Heart right ventricle (tissue), 16 donors: ENCODE results near the gene NAA38. TPM values are rescaled to one million over a fixed set of nuclear protein-coding genes. Genes with fewer than 3 reads are reported as not detected.

Experiments
- ATAC-seq, 8 donors: fragments of 200-7000 bp; cut with Tn5 transposase; one replicate each; pipeline ENCODE4 v1.9.1; 2020; ENCODE audit warnings: mild to moderate bottlenecking in 8 of 8, moderate library complexity in 8 of 8, moderate number of reproducible peaks in 1 of 8
- DNase-seq, 2 donors: peaks; one replicate each; pipeline ENCODE4 v3.0.0-alpha.2; 2020
- H3K27ac ChIP-seq, 10 donors: fragments of 200-600 bp; sonication (generic) in 2 of 10; one replicate each; pipeline versions ENCODE4 v1.5.0 to v1.8.0; 2020 to 2022; ENCODE audit warnings: mild to moderate bottlenecking in 3 of 10
- H3K27me3 ChIP-seq, 7 donors: fragments of 200-600 bp; one replicate each; pipeline ENCODE4 v1.8.0; 2021 to 2022; ENCODE audit warnings: mild to moderate bottlenecking in 2 of 7
- H3K36me3 ChIP-seq, 9 donors: fragments of 200-600 bp; sonication (generic) in 1 of 9; one replicate each; pipeline versions ENCODE4 v1.5.0 to v1.8.0; 2020 to 2022; ENCODE audit warnings: mild to moderate bottlenecking in 2 of 9
- H3K4me1 ChIP-seq, 9 donors: fragments of 200-600 bp; sonication (generic) in 1 of 9; one replicate each; pipeline versions ENCODE4 v1.5.0 to v1.8.0; 2020 to 2022; ENCODE audit warnings: mild to moderate bottlenecking in 4 of 9
- H3K4me3 ChIP-seq, 10 donors: fragments of 200-600 bp; sonication (generic) in 2 of 10; one replicate each; pipeline versions ENCODE4 v1.5.0 to v1.8.0; 2020 to 2022; ENCODE audit warnings: mild to moderate bottlenecking in 7 of 10, moderate library complexity in 2 of 10
- H3K9me3 ChIP-seq, 11 donors: fragments of 200-600 bp in 10 of 11; sonication (generic) in 2 of 11; one replicate each; pipeline versions ENCODE4 v1.5.0 to v1.8.0; 2013 to 2022; ENCODE audit warnings: mild to moderate bottlenecking in 2 of 11, control low read depth in 1 of 11, moderate library complexity in 1 of 11
- WGBS, 2 donors: extraction: QIAGEN DNeasy Blood & Tissue Kit; methylation state at CpG; one replicate each; pipeline ENCODE4 v1.1.7; 2013; ENCODE audit warnings: inconsistent platforms in 1 of 2; 5-methylcytosine and 5-hydroxymethylcytosine counted together
- intact Hi-C, 10 donors: fragments of 100-400 bp; cut with DNase I; formaldehyde crosslinking; loops; one replicate each; pipeline versions ENCODE4 v1.11.1 to v1.14.2; 2022
- polyA plus RNA-seq, 2 donors: library from polyadenylated mRNA; stranded (reverse); fragments of 200-250 nt; gene quantifications; one replicate each; pipeline ENCODE4 v1.2.3, GENCODE V29; 2013
- total RNA-seq, 10 donors: library from RNA; stranded (reverse); fragmentation: NEBNext Ultra II Directional in 3 of 10; extraction: Animal tissue kit (Norgen Biotek cat#: 25700) in 3 of 10; gene quantifications; one replicate each; pipeline versions ENCODE4 v1.2.1 to v1.2.4, GENCODE V29; 2021 to 2023
- TF ChIP-seq, protein P1 (sequence below), 9 donors: fragments of 200-600 bp; sonication (generic) in 2 of 9; IDR thresholded peaks; one replicate each; pipeline versions ENCODE4 v1.5.0 to v1.8.0; 2021 to 2022; ENCODE audit warnings: antibody characterized with exemption in 9 of 9, mild to moderate bottlenecking in 5 of 9, moderate library complexity in 1 of 9
- donor health status: Arrhythmogenic right ventricular cardiomyopathy.
- donor health status: ischemic (EF 13 %, LVEDD 7.1; RV severe dilation, severe dysfunction).
- donor health status: healthy with polysubstance abuse.
- donor health status: DM: no; HTN: yes; CAD: no.
- donor health status: DM: no; HTN: no; CAD: no.
- donor health status: ischemic (EF 25% LVEDD 6.9; RV normal size, moderate dysfunction).
- donor health status: ischemic (EF 25% LVEDD 5.7; RV mildly dilated, moderate dysfunction).
- donor health status: healthy.
- donor health status: DM: yes; HTN: yes; CAD: no.
- donor health status: Ischemic cardiomyopathy.
- donor health status: ischemic (EF 35%, LVEDD 5.7; RV mildly dilated, moderate dysfunction).
- donor health status: nonischemic (EF 11% LVEDD 7.7; RV severe dilation, severe dysfunction).
- donor health status: DM: yes; HTN: yes; CAD: no.
- donor health status: PGD.
- donor health status: ischemic (EF 29% LVEDD 5.4; RV normal size, mild dysfunction).
- donor health status: nonischemic (EF 23%, LVEDD 6.1; RV moderate dilation, normal function).

NAA38 gene
- total and polyA plus RNA-seq, 12 donors = 59.2 to 167 (median 75.2) TPM

DNA sequence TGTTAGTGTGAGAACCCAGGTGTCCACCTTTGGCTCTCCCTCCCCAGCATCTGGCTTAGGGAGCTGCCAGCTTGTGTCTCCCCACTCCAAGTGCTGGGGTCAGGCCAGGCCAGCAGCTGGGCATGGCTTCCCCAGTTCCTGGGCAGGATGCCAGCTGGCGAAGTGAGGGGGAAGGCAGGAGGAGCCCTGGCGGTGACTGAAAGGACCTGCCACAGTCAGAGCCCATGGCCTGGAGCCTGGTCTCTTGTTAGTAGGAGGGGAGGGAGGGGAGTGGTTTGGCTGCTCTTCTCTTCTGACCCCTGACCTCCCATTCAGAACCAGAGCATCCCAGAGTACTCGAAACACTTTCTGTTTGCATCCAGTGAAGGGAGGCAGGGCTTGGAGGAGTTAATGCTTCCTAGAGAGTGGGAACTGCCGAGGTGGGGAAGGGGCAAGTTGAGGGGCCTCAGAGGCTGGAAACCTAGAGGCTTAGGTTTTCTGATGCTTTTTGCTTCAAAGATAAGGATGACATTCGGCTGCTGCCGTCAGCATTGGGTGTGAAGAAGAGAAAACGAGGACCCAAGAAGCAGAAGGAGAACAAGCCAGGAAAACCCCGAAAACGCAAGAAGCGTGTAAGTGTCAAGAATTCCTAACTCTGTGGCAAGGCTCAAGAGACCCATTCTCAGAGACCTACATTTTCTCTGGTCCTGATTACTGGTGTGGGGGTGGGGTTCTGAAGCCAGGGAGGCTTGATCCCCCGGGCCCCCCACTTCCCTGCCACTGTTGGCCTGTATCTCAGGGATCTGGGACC lies 32.0 kb upstream of the NAA38 start:
- Histone ChIP-seq H3K4me1 (peaks cover 19 to 52% (median 49%) of the 10 kb centered on the region in 9 donors), H3K27ac (peak overlapping the region; percentile 72 to 98 (median 92)), H3K36me3 (peaks cover 0 to 48% (median 7%) of the 10 kb centered on the region in 9 donors), H3K9me3 (no peaks in the 10 kb centered on the region), H3K27me3 (no peaks in the 10 kb centered on the region), H3K4me3 (peak overlapping the region in 7 of 10 donors; percentile 25 to 96 (median 77))
- WGBS, 2 donors = 21 to 24% methylated on average over 11 of the region's 11 CpGs
- peak; percentile 96 to 98 for DNase-seq
- intact Hi-C loops = loop anchor here in 3 of 10 donors (2.0 to 5.0 kb wide), 5 partner anchors 25 to 67 kb away; partner anchors contain the start of genes CNTROB (in 1 of the 3), KDM6B (in 1 of the 3) and TRAPPC1 (in 1 of the 3)
- ATAC-seq = peak; percentile 66 to 94 (median 83)
- TF ChIP-seq, protein P1, sequence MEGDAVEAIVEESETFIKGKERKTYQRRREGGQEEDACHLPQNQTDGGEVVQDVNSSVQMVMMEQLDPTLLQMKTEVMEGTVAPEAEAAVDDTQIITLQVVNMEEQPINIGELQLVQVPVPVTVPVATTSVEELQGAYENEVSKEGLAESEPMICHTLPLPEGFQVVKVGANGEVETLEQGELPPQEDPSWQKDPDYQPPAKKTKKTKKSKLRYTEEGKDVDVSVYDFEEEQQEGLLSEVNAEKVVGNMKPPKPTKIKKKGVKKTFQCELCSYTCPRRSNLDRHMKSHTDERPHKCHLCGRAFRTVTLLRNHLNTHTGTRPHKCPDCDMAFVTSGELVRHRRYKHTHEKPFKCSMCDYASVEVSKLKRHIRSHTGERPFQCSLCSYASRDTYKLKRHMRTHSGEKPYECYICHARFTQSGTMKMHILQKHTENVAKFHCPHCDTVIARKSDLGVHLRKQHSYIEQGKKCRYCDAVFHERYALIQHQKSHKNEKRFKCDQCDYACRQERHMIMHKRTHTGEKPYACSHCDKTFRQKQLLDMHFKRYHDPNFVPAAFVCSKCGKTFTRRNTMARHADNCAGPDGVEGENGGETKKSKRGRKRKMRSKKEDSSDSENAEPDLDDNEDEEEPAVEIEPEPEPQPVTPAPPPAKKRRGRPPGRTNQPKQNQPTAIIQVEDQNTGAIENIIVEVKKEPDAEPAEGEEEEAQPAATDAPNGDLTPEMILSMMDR (IDR thresholded peaks at IDR 0.05) = peak; percentile 22 to 69 (median 55)

DNA sequence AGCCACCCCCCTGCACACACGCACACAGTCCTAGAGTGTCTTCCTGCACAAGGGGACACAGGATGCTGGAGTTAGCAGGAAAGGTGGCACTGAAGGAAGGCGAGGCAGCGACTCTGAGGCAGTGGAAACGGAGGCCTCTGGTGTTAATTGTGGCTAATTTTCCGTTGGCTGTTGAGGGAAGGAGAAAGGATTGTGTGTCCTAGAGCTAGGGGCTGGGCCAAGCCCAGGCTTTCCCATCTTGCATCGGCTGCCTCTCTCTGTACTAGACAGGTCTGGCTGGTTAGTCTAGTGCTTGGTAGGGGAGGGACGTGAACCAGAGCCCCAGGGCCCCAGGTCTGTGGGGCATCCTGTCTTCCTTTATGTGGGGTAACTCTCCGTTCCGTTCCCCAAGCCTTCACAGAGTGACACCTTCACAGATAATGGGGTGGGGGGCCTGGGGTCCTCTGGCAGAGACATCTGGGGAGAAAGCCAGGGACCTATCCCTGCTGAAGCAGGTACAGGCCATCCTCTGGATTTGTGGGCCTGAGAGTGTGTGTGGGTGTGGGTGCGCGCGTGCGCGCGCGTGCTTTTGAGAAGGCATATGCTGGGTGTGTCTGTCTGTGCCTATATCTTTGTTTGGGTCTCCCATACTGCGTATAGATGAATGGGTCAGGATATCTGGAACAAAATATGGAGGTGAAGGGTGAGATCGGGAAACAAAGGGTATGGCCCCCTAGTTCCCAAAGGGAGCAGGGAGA lies 31.0 kb upstream of the NAA38 start, which contains the start of gene CHD3:
Gene CHD3 (plus strand): TSS at position 606 of the 737 bp plus-strand sequence. CDS start 212 bp downstream, outside the sequence.
- Histone ChIP-seq H3K9me3 (no peaks in the 10 kb centered on the region), H3K36me3 (peaks cover 0 to 38% (median 0%) of the 10 kb centered on the region in 9 donors), H3K4me1 (peaks cover 19 to 61% (median 49%) of the 10 kb centered on the region in 9 donors), H3K4me3 (peak within 1 kb of the TSS; percentile 23 to 96 (median 78)), H3K27ac (peak within 1 kb of the TSS; percentile 72 to 98 (median 92)), H3K27me3 (no peaks in the 10 kb centered on the region)
- WGBS, 2 donors = 26 to 38% methylated on average over 18 of the region's 18 CpGs
- DNase-seq (no peak), ATAC-seq (peak in 7 of 8 donors; percentile 0 to 71 (median 28))
- TF ChIP-seq, protein P1 (IDR thresholded peaks at IDR 0.05) = no peak
- intact Hi-C loops = loop anchor here in 3 of 10 donors (2.0 to 5.0 kb wide), 5 partner anchors 26 to 66 kb away; partner anchors contain the start of genes CNTROB (in 1 of the 3), KDM6B (in 1 of the 3) and TRAPPC1 (in 1 of the 3)

DNA sequence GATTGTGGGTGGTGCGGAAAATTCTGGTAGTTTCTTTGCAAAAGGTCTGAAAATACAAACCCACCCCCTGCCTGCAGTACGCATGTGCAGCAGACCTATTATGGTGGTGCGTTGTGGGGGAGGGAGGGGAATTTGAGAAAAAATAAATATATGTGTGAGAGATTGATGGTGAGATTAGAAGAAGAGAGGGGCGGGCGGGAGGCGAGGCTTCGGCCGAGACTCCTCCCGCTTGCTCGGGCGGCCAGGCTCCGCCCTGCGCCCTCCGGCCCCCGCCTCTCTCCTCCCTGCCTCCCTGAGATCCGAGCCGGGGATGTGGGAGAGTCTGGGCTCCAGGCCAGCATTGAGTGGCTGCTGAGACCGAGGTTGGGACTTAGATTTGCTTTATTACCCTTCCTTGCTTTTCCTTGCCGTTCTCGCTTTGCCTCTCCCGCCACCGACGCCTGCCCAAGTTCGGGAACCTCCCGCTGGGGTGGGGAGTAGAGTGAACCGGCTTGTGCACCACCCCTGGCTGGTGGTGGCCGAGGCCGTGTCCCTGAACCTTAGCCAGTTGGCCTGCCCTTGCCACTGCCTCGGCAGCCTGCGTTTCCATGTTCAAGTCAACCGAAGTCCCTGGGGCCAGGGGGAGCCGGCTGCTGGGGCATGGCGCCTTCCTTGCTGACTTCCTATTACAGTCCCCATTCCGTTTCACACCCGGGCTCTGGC lies 30.3 kb upstream of the NAA38 start:
- Histone ChIP-seq H3K9me3 (no peaks in the 10 kb centered on the region), H3K27ac (peak overlapping the region; percentile 72 to 98 (median 92)), H3K36me3 (peaks cover 0 to 31% (median 0%) of the 10 kb centered on the region in 9 donors), H3K4me1 (peaks cover 19 to 68% (median 50%) of the 10 kb centered on the region in 9 donors), H3K27me3 (no peaks in the 10 kb centered on the region), H3K4me3 (peak overlapping the region; percentile 23 to 96 (median 78))
- intact Hi-C loops = loop anchor here in 3 of 10 donors (2.0 to 5.0 kb wide), 6 partner anchors 25 to 65 kb away; partner anchors contain the start of genes NAA38 (in 2 of the 3), CNTROB (in 1 of the 3), KDM6B (in 1 of the 3) and TRAPPC1 (in 1 of the 3)
- 0 to 3% methylated on average over 34 to 35 of the region's 35 CpGs for WGBS, 2 donors
- TF ChIP-seq, protein P1 (IDR thresholded peaks at IDR 0.05) = peak in 1 of 9 donors; percentile 14
- ATAC-seq (peak; percentile 85 to 93 (median 88)), DNase-seq (peak; percentile 91 to 94)
